Measurements from ENCODE around the gene SCRN2.
A peak's percentile ranks its signal among the peaks of the same experiment; 100 is the strongest.

Gene SCRN2

GRCh38 chr17:47830396-47831002 lies 10.6 kb downstream of the SCRN2 start:
- no peak for DNase-seq (ENCODE audit: low read depth)
- peak overlapping the region; percentile 92 for H3K4me3 ChIP-seq (ENCODE audit: low read length)

GRCh38 chr17:47829870-47830269 lies 11.2 kb downstream of the SCRN2 start:
- no peak overlapping the region for H3K4me3 ChIP-seq (ENCODE audit: low read length)
- TF ChIP-seq CTCF (conservative IDR thresholded peaks at IDR 0.05; ENCODE audit: low read depth, low read length) = no peak
- no peak for DNase-seq (ENCODE audit: low read depth)

More at GRCh38 chr17:47830396-47831002, 10.6 kb downstream of the SCRN2 start:
- no peak for TF ChIP-seq CTCF (conservative IDR thresholded peaks at IDR 0.05; ENCODE audit: low read depth, low read length)

- no peak for DNase-seq (ENCODE audit: low read depth)
- no peak for TF ChIP-seq CTCF (conservative IDR thresholded peaks at IDR 0.05; ENCODE audit: low read depth, low read length)
- no peak overlapping the region for H3K4me3 ChIP-seq (ENCODE audit: low read length)
These were observed 17.6 kb downstream of the SCRN2 start for GRCh38 chr17:47823519-47823918.

GRCh38 chr17:47822785-47823184 lies 18.3 kb downstream of the SCRN2 start:
- TF ChIP-seq CTCF (conservative IDR thresholded peaks at IDR 0.05; ENCODE audit: low read depth, low read length) = no peak
- no peak overlapping the region for H3K4me3 ChIP-seq (ENCODE audit: low read length)
- no peak for DNase-seq (ENCODE audit: low read depth)

- peak within 1 kb of the TSS; percentile 89 for H3K4me3 ChIP-seq (ENCODE audit: low read length)
- peak; percentile 16 for TF ChIP-seq CTCF (conservative IDR thresholded peaks at IDR 0.05; ENCODE audit: low read depth, low read length)
- DNase-seq (ENCODE audit: low read depth) = peak; percentile 72
These were observed 19.4 kb downstream of the SCRN2 start, which contains the start of gene OSBPL7 for GRCh38 chr17:47821424-47822391. Gene OSBPL7, minus strand, starts transcription at chr17:47821794. Its CDS starts 1,516 bp downstream, at chr17:47820278.

GRCh38 chr17:47821031-47821423 lies 20.0 kb downstream of the SCRN2 start:
- H3K4me3 ChIP-seq (ENCODE audit: low read length) = peak overlapping the region; percentile 89
- DNase-seq (ENCODE audit: low read depth) = no peak
- no peak for TF ChIP-seq CTCF (conservative IDR thresholded peaks at IDR 0.05; ENCODE audit: low read depth, low read length)

All from retinal pigment epithelial cell (primary cell).